Activated CD8-positive, alpha-beta memory T cell treated with anti-CD3 and anti-CD28 coated beads, Interleukin-2, amount 10 ng/mL, durations not matched to agents 7 days and 5 days (primary cell): Measurements from ENCODE around the gene FOXN3. TPM values are rescaled to one million over a fixed set of nuclear protein-coding genes. Genes with fewer than 3 reads are reported as not detected.

Source experiments
- ATAC-seq: fragments of 150-1000 bp; cut with Tn5 transposase; one replicate; pipeline ENCODE4 v1.10.0; 2021; ENCODE audit warnings: moderate library complexity
- CTCF ChIA-PET: fragments of 350-600 bp; sonication (Branson Sonifier 250); formaldehyde crosslinking; loops from one replicate; lab custom pipeline; 2021; ENCODE audit warnings: antibody characterized with exemption; lab: Charles Lee
- DNase-seq: peaks from one replicate; pipeline ENCODE4 v3.0.0-alpha.2; 2020
- H3K27ac Mint-ChIP-seq: one replicate; pipeline ENCODE4 v1.8.0; 2021; ENCODE audit warnings: mild to moderate bottlenecking, mixed read lengths
- H3K27me3 Mint-ChIP-seq: one replicate; pipeline ENCODE4 v1.8.0; 2021; ENCODE audit warnings: mixed read lengths
- H3K36me3 Mint-ChIP-seq: one replicate; pipeline ENCODE4 v1.8.0; 2021; ENCODE audit warnings: mild to moderate bottlenecking, mixed read lengths
- H3K4me1 Mint-ChIP-seq: one replicate; pipeline ENCODE4 v1.8.0; 2021; ENCODE audit warnings: mixed read lengths
- H3K4me3 Mint-ChIP-seq: one replicate; pipeline ENCODE4 v1.8.0; 2021; ENCODE audit warnings: mild to moderate bottlenecking, moderate library complexity, mixed read lengths
- H3K9me3 Mint-ChIP-seq: one replicate; pipeline ENCODE4 v1.8.0; 2022; ENCODE audit warnings: low read depth, mixed read lengths
- total RNA-seq, 2 experiments: library from RNA; stranded (reverse); gene quantifications; one replicate each; pipeline ENCODE4 v1.2.3, GENCODE V29; 2021

The FOXN3 gene
- total RNA-seq, 2 experiments from 2014 or later = 85.6 to 103 TPM

GRCh38 chr14:89339158-89339557 lies 77.9 kb downstream of the FOXN3 start:
- no peaks in the 10 kb centered on the region for H3K9me3 Mint-ChIP-seq
- H3K27me3 Mint-ChIP-seq = no peaks in the 10 kb centered on the region
- CTCF ChIA-PET = interaction anchor here (0.5 kb wide), 1 partner anchor 75 kb away, joined by 4 read pairs; no protein-coding TSS in a partner anchor
- ATAC-seq (no peak), DNase-seq (no peak)
- peaks cover 24% of the 10 kb centered on the region for H3K4me1 Mint-ChIP-seq
- no peak overlapping the region for H3K4me3 Mint-ChIP-seq
- H3K36me3 Mint-ChIP-seq = peaks cover 9% of the 10 kb centered on the region
- H3K27ac Mint-ChIP-seq = no peak overlapping the region

DNA sequence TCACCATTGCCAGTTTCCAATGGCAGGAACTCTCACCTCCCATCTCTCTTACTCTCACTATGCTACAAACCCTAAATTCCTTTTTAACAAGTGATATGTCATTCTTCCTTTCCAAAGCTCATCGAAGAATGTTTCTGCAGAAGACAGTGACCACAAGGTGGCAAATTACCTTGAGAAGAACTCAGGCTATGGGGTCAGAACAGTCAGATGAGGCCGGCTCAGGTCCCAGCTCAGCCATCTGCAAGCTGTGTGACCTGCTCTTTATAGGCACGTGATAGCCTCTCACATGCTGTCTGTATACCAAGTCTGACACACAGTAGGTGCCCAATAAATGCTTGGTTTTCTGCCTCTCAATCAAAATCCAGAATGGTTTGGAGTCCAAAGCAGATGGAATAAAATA lies 80.7 kb downstream of the FOXN3 start:
- Mint-ChIP-seq H3K9me3 (no peaks in the 10 kb centered on the region), H3K27ac (no peak overlapping the region), H3K27me3 (no peaks in the 10 kb centered on the region), H3K36me3 (peaks cover 13% of the 10 kb centered on the region), H3K4me1 (peaks cover 32% of the 10 kb centered on the region), H3K4me3 (no peak overlapping the region)
- ATAC-seq = no peak
- CTCF ChIA-PET = no interaction called here
- DNase-seq = no peak

GRCh38 chr14:89332031-89332430 lies 85.0 kb downstream of the FOXN3 start:
- H3K4me3 Mint-ChIP-seq = no peak overlapping the region
- ATAC-seq = no peak
- H3K27me3 Mint-ChIP-seq = no peaks in the 10 kb centered on the region
- no peak for DNase-seq
- peaks cover 23% of the 10 kb centered on the region for H3K36me3 Mint-ChIP-seq
- H3K4me1 Mint-ChIP-seq = peaks cover 14% of the 10 kb centered on the region
- H3K27ac Mint-ChIP-seq = no peak overlapping the region
- CTCF ChIA-PET = no interaction called here
- H3K9me3 Mint-ChIP-seq = no peaks in the 10 kb centered on the region

- DNase-seq (no peak), ATAC-seq (no peak)
- Mint-ChIP-seq H3K9me3 (no peaks in the 10 kb centered on the region), H3K27ac (no peak overlapping the region), H3K4me3 (no peak overlapping the region), H3K27me3 (no peaks in the 10 kb centered on the region), H3K36me3 (peaks cover 23% of the 10 kb centered on the region), H3K4me1 (peaks cover 14% of the 10 kb centered on the region)
- CTCF ChIA-PET = no interaction called here
Observed at GRCh38 chr14:89331398-89331797, 85.6 kb downstream of the FOXN3 start.

- Mint-ChIP-seq H3K36me3 (peaks cover 27% of the 10 kb centered on the region), H3K27me3 (no peaks in the 10 kb centered on the region), H3K4me3 (no peak overlapping the region), H3K4me1 (peaks cover 15% of the 10 kb centered on the region), H3K9me3 (no peaks in the 10 kb centered on the region), H3K27ac (no peak overlapping the region)
- CTCF ChIA-PET = no interaction called here
- ATAC-seq = no peak
- no peak for DNase-seq
Observed at GRCh38 chr14:89330236-89331002, 86.6 kb downstream of the FOXN3 start.

- Mint-ChIP-seq H3K9me3 (no peaks in the 10 kb centered on the region), H3K36me3 (peaks cover 29% of the 10 kb centered on the region), H3K4me1 (peaks cover 25% of the 10 kb centered on the region), H3K4me3 (no peak overlapping the region), H3K27me3 (no peaks in the 10 kb centered on the region), H3K27ac (no peak overlapping the region)
- CTCF ChIA-PET = no interaction called here
- ATAC-seq (no peak), DNase-seq (no peak)
Observed at GRCh38 chr14:89327771-89328212, 89.2 kb downstream of the FOXN3 start.

DNA sequence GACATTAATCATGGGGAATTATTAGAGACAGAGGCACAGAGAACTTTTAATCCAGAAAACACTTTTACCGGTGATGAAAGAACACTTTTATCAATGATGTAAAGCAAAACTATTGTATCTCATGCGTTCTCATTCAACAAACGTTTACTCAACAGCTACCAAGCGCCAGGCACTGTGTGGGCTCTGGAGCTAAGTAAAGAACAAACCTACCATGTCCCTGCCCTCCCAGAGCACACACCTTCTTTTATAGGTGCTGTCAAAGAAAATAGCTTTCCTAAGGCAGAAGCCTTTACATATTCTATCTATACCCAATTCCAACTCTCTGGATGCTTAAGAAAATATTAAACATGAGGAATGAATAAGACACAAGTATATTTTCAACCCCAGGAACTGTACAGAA lies 91.1 kb downstream of the FOXN3 start:
- no peak overlapping the region for H3K4me3 Mint-ChIP-seq
- CTCF ChIA-PET = no interaction called here
- ATAC-seq = no peak

GRCh38 chr14:89325299-89325883 lies 91.6 kb downstream of the FOXN3 start:
- Mint-ChIP-seq H3K9me3 (peaks cover 6% of the 10 kb centered on the region), H3K4me3 (no peak overlapping the region), H3K4me1 (peaks cover 16% of the 10 kb centered on the region), H3K36me3 (peaks cover 35% of the 10 kb centered on the region), H3K27ac (peak overlapping the region; percentile 67), H3K27me3 (no peaks in the 10 kb centered on the region)
- DNase-seq (no peak), ATAC-seq (no peak)
- CTCF ChIA-PET = no interaction called here

More for the DNA sequence above, 91.1 kb downstream of the FOXN3 start:
- DNase-seq = no peak
- no peak overlapping the region for H3K27ac Mint-ChIP-seq
- peaks cover under 1% of the 10 kb centered on the region for H3K9me3 Mint-ChIP-seq
- no peaks in the 10 kb centered on the region for H3K27me3 Mint-ChIP-seq
- H3K36me3 Mint-ChIP-seq = peaks cover 30% of the 10 kb centered on the region
- H3K4me1 Mint-ChIP-seq = peaks cover 16% of the 10 kb centered on the region

- H3K9me3 Mint-ChIP-seq = peaks cover 10% of the 10 kb centered on the region
- ATAC-seq (no peak), DNase-seq (no peak)
- no peaks in the 10 kb centered on the region for H3K27me3 Mint-ChIP-seq
- peak overlapping the region; percentile 16 for H3K27ac Mint-ChIP-seq
- CTCF ChIA-PET = no interaction called here
- H3K4me1 Mint-ChIP-seq = peaks cover 16% of the 10 kb centered on the region
- no peak overlapping the region for H3K4me3 Mint-ChIP-seq
- H3K36me3 Mint-ChIP-seq = peaks cover 40% of the 10 kb centered on the region
Observed at GRCh38 chr14:89324501-89325298, 92.3 kb downstream of the FOXN3 start.

DNA sequence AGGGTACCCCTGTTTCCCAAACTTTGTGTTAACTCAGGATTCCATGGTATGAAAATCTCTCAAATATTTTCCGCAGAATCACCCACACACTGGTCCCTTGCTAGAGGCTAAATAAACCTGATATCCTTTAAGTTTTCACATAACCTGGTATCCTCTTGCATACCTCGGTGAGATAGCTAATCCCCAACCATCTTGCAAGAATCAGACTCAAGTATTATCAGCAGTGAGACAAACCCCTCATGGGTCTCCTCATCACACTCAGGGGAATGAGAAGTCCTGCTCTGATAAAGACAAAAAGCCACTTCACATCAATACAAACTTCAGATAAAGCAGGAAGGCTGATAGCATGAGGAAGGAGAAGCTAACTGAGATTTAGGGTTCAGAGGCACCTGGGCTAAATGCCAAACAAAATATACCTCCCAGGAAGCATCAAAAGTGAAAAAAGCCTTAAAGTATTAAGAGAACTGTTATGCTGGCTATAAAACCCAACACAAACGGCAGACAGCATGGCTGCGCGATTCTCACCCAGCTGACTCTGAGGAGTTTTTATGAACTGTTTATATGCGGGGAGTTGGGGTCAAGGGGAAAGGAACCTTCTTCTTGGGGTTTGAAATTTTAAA lies 96.5 kb downstream of the FOXN3 start:
- DNase-seq (no peak), ATAC-seq (no peak)
- Mint-ChIP-seq H3K36me3 (peaks cover 44% of the 10 kb centered on the region), H3K4me3 (no peak overlapping the region), H3K4me1 (peaks cover 22% of the 10 kb centered on the region), H3K27ac (no peak overlapping the region), H3K27me3 (no peaks in the 10 kb centered on the region), H3K9me3 (peaks cover 19% of the 10 kb centered on the region)
- CTCF ChIA-PET = no interaction called here

GRCh38 chr14:89319687-89320086 lies 97.3 kb downstream of the FOXN3 start:
- peaks cover 45% of the 10 kb centered on the region for H3K36me3 Mint-ChIP-seq
- no peak for DNase-seq
- no peak overlapping the region for H3K4me3 Mint-ChIP-seq
- no peaks in the 10 kb centered on the region for H3K27me3 Mint-ChIP-seq
- H3K4me1 Mint-ChIP-seq = peaks cover 17% of the 10 kb centered on the region
- no peak for ATAC-seq
- H3K27ac Mint-ChIP-seq = no peak overlapping the region
- CTCF ChIA-PET = no interaction called here
- peaks cover 19% of the 10 kb centered on the region for H3K9me3 Mint-ChIP-seq

- CTCF ChIA-PET = no interaction called here
- peaks cover 39% of the 10 kb centered on the region for H3K36me3 Mint-ChIP-seq
- H3K4me3 Mint-ChIP-seq = no peak overlapping the region
- H3K4me1 Mint-ChIP-seq = peaks cover 12% of the 10 kb centered on the region
- no peak overlapping the region for H3K27ac Mint-ChIP-seq
- ATAC-seq = no peak
- peaks cover 19% of the 10 kb centered on the region for H3K9me3 Mint-ChIP-seq
- DNase-seq = no peak
- no peaks in the 10 kb centered on the region for H3K27me3 Mint-ChIP-seq
Observed at GRCh38 chr14:89317051-89317691, 99.9 kb downstream of the FOXN3 start.
